Measurements from ENCODE around the gene CCNC.

- TF ChIP-seq CTCF (IDR thresholded peaks at IDR 0.05) (no peak), POLR2A (IDR thresholded peaks at IDR 0.05) (no peak)
Observed at GRCh38 chr6:99553888-99554287, 14.6 kb downstream of the CCNC start.
